Measurements from ENCODE around the gene ZNF326. TPM values are rescaled to one million over a fixed set of nuclear protein-coding genes. Genes with fewer than 3 reads are reported as not detected.

Gene ZNF326
- total RNA-seq, 6 experiments from 2014 or later, result 14.7 to 19.8 (median 17.2) TPM

GRCh38 chr1:89953929-89954328, 41.0 kb upstream of the ZNF326 start:
- TF ChIP-seq CTCF (IDR thresholded peaks at IDR 0.05), result no peak
- Mint-ChIP-seq H3K4me1 (ENCODE audit: low read depth) (peaks cover 63% of the 10 kb centered on the region), H3K27ac (peak overlapping the region; percentile 92), H3K36me3 (ENCODE audit: low read depth) (no peaks in the 10 kb centered on the region), H3K27me3 (ENCODE audit: insufficient read depth) (no peaks in the 10 kb centered on the region), H3K9me3 (no peaks in the 10 kb centered on the region), H3K4me3 (no peak overlapping the region; the same call in 1 of the 2 replicates)
- DNase-seq, result no peak

GRCh38 chr1:89954401-89954800, 40.5 kb upstream of the ZNF326 start:
- DNase-seq, result no peak
- Mint-ChIP-seq H3K27me3 (ENCODE audit: insufficient read depth) (no peaks in the 10 kb centered on the region), H3K4me3 (no peak overlapping the region), H3K36me3 (ENCODE audit: low read depth) (0 out of 2 replicates have a peak, but pooled peaks cover 3% of the 10 kb centered on the region), H3K9me3 (peaks cover 2% of the 10 kb centered on the region), H3K27ac (peak overlapping the region; percentile 92), H3K4me1 (ENCODE audit: low read depth) (peaks cover 63% of the 10 kb centered on the region)
- no peak for TF ChIP-seq CTCF (IDR thresholded peaks at IDR 0.05)

DNA sequence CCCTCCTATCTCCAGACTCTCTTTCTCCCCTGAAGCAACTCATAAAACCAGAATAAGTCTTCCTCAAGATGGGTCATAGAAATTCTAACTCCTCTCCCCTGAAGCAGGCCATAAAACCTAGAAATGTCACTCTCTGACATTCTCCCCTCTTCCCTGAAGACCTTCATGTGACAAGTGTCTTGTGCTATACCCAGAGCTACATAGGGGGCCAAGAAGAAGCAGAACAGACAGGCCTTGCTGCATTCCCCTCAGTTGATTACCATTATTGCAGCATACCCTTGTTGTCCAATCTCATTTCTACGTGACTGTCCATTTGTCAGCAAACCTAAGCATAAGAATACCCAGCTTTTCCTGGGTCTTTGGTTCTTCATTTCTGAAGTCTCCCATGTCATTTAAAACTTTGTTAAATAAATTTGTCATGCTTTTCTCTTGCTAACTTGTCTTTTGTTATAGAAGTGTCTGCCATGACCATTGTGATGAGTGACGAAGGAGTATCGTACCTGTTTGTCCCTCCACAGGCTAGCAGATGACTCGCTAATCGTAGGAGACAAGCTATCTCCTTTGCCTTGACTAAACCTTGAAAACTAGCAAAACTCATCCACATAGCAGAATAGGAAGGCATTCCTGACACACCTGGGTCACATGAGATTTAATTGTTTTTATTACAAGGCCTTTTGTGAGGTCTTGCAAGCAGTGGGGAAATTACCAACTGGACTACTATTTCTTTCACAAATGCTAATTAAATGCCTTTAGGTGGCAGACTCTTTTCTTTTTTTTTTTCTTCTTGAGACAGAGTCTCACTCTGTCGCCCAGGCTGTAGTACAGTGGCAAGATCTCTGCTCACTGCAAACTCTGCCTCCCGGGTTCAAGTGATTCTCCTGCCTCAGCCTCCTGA, 39.4 kb upstream of the ZNF326 start:
- peaks cover 55% of the 10 kb centered on the region for H3K4me1 Mint-ChIP-seq (ENCODE audit: low read depth)
- H3K27ac Mint-ChIP-seq, result no peak overlapping the region
- no peak for TF ChIP-seq CTCF (IDR thresholded peaks at IDR 0.05)
- H3K9me3 Mint-ChIP-seq, result peaks cover 7% of the 10 kb centered on the region
- no peak for DNase-seq
- no peaks in the 10 kb centered on the region for H3K27me3 Mint-ChIP-seq (ENCODE audit: insufficient read depth)
- H3K4me3 Mint-ChIP-seq, result no peak overlapping the region
- peaks cover 9% of the 10 kb centered on the region; the same call in 1 of the 2 replicates for H3K36me3 Mint-ChIP-seq (ENCODE audit: low read depth)

- Mint-ChIP-seq H3K27me3 (ENCODE audit: insufficient read depth) (peaks cover under 1% of the 10 kb centered on the region; the same call in 1 of the 2 replicates), H3K4me1 (ENCODE audit: low read depth) (peaks cover 51% of the 10 kb centered on the region), H3K4me3 (no peak overlapping the region), H3K27ac (no peak overlapping the region), H3K36me3 (ENCODE audit: low read depth) (peaks cover 9% of the 10 kb centered on the region; the same call in 1 of the 2 replicates), H3K9me3 (peaks cover 7% of the 10 kb centered on the region)
- no peak for DNase-seq
- TF ChIP-seq CTCF (IDR thresholded peaks at IDR 0.05), result no peak
Measured at GRCh38 chr1:89957107-89957506, 37.8 kb upstream of the ZNF326 start.

DNA sequence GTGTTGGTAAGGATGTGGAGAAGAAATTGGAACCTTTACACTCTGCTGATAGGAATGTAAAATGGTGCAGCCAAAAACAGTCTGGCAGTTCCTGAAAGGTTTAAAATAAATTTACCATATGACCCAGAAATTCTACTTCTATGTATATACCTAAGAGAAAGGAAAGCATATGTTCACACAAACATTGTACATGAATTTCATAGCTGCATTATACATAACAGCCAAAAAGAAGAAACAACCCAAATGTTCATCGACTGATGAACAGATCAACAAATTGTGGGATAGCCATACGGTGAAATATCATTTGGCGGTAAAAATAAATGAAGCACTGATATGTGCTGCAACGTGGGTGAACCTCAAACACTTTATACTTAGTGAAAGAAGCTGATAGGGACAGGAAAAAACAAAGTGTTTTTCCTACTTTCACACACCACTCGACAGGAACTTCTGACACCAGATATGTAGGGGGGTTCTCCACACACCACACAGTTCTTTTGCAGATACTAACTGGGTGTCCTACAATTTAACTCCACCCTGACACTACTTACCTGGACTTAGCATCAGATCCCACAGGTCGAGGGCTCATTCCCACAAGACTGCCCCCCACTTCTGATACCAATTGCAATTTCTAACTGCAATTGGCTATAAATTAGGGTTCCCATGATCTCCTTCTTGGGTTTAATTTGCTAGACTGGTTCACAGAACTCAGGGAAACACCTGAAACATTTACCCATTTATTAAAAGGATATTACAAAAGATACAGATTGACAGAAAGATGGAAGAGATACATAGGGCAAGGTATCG, 35.9 kb upstream of the ZNF326 start:
- no peak overlapping the region for H3K4me3 Mint-ChIP-seq
- peaks cover 2% of the 10 kb centered on the region; the same call in 1 of the 2 replicates for H3K27me3 Mint-ChIP-seq (ENCODE audit: insufficient read depth)
- no peak for DNase-seq
- H3K4me1 Mint-ChIP-seq (ENCODE audit: low read depth), result peaks cover 42% of the 10 kb centered on the region
- no peak overlapping the region for H3K27ac Mint-ChIP-seq
- TF ChIP-seq CTCF (IDR thresholded peaks at IDR 0.05), result no peak
- peaks cover 9% of the 10 kb centered on the region; the same call in 1 of the 2 replicates for H3K36me3 Mint-ChIP-seq (ENCODE audit: low read depth)
- peaks cover 7% of the 10 kb centered on the region for H3K9me3 Mint-ChIP-seq

Measured in HFFc6 (cell line).